ENCODE data around the gene SMCO2.

The SMCO2 gene

GRCh38 chr12:27447761-27448160, 1.2 kb downstream of the SMCO2 start:
- Histone ChIP-seq H3K36me3 (no peaks in the 10 kb centered on the region), H3K27ac (no peak overlapping the region), H3K9ac (no peak overlapping the region), H3K4me3 (no peak overlapping the region), H3K4me1 (peaks cover 0 to 21% (median 2%) of the 10 kb centered on the region in 10 experiments; a peak in 9 of 20 replicates), H3K9me3 (replicated peaks in 1 of 11) (peaks cover 15 to 21% (median 19%) of the 10 kb centered on the region in 11 experiments), H4K20me1 (no peaks in the 10 kb centered on the region), H3K4me2 (no peak overlapping the region; a peak in 1 of 22 replicates), H3K27me3 (no peaks in the 10 kb centered on the region)
- TF ChIP-seq Cebpa-rat (IDR thresholded peaks at IDR 0.05): no peak

GRCh38 chr12:27449026-27449425, 2.5 kb downstream of the SMCO2 start:
- Histone ChIP-seq H3K4me3 (no peak overlapping the region), H3K4me2 (no peak overlapping the region), H3K9ac (no peak overlapping the region), H3K27me3 (no peaks in the 10 kb centered on the region), H3K27ac (no peak overlapping the region), H3K9me3 (replicated peaks in 1 of 11) (peaks cover 15 to 21% (median 19%) of the 10 kb centered on the region in 11 experiments), H4K20me1 (no peaks in the 10 kb centered on the region), H3K36me3 (no peaks in the 10 kb centered on the region), H3K4me1 (peaks cover 0 to 21% (median 2%) of the 10 kb centered on the region in 10 experiments; a peak in 10 of 20 replicates)
- no peak for TF ChIP-seq Cebpa-rat (IDR thresholded peaks at IDR 0.05)

GRCh38 chr12:27449893-27450534, 3.5 kb downstream of the SMCO2 start:
- no peaks in the 10 kb centered on the region for H3K36me3 ChIP-seq
- no peak overlapping the region for H3K9ac ChIP-seq
- no peak for TF ChIP-seq Cebpa-rat (IDR thresholded peaks at IDR 0.05)
- peaks cover 15 to 22% (median 19%) of the 10 kb centered on the region in 11 experiments for H3K9me3 ChIP-seq (replicated peaks in 1 of 11)
- H3K4me1 ChIP-seq: peaks cover 0 to 21% (median 2%) of the 10 kb centered on the region in 10 experiments; a peak in 10 of 20 replicates
- H4K20me1 ChIP-seq: no peaks in the 10 kb centered on the region
- H3K27ac ChIP-seq: no peak overlapping the region
- no peaks in the 10 kb centered on the region for H3K27me3 ChIP-seq
- H3K4me3 ChIP-seq: no peak overlapping the region
- H3K4me2 ChIP-seq: no peak overlapping the region

- H3K27me3 ChIP-seq: no peaks in the 10 kb centered on the region
- peaks cover 0 to 16% (median 0%) of the 10 kb centered on the region in 10 experiments; a peak in 8 of 20 replicates for H3K4me1 ChIP-seq
- no peak for TF ChIP-seq Cebpa-rat (IDR thresholded peaks at IDR 0.05)
- no peak overlapping the region for H3K4me3 ChIP-seq
- H3K9me3 ChIP-seq (replicated peaks in 1 of 11): peaks cover 6 to 15% (median 10%) of the 10 kb centered on the region in 11 experiments
- peak overlapping the region in 3 of 11 experiments; percentile 16 to 41 (median 20); a peak in 4 of 22 replicates for H3K4me2 ChIP-seq
- no peak overlapping the region for H3K27ac ChIP-seq
- H3K36me3 ChIP-seq: no peaks in the 10 kb centered on the region
- no peak overlapping the region for H3K9ac ChIP-seq
- H4K20me1 ChIP-seq: no peaks in the 10 kb centered on the region
Measured at GRCh38 chr12:27451036-27451825, 4.7 kb downstream of the SMCO2 start.

- Histone ChIP-seq H3K27ac (no peak overlapping the region), H3K4me1 (peaks cover 0 to 9% (median 0%) of the 10 kb centered on the region in 10 experiments; a peak in 7 of 20 replicates), H3K4me2 (no peak overlapping the region), H3K4me3 (no peak overlapping the region), H3K27me3 (no peaks in the 10 kb centered on the region), H4K20me1 (no peaks in the 10 kb centered on the region), H3K9ac (no peak overlapping the region), H3K9me3 (replicated peaks in 1 of 11) (peaks cover 0 to 4% (median 0%) of the 10 kb centered on the region in 11 experiments; a peak in 1 of 22 replicates), H3K36me3 (no peaks in the 10 kb centered on the region)
- TF ChIP-seq Cebpa-rat (IDR thresholded peaks at IDR 0.05): no peak
Measured at GRCh38 chr12:27453421-27453820, 6.9 kb downstream of the SMCO2 start.

GRCh38 chr12:27455589-27455988, 9.1 kb downstream of the SMCO2 start:
- no peaks in the 10 kb centered on the region for H3K27me3 ChIP-seq
- no peaks in the 10 kb centered on the region for H3K36me3 ChIP-seq
- no peak overlapping the region for H3K27ac ChIP-seq
- H4K20me1 ChIP-seq: no peaks in the 10 kb centered on the region
- H3K9ac ChIP-seq: no peak overlapping the region
- H3K4me2 ChIP-seq: no peak overlapping the region
- peaks cover 11 to 22% (median 15%) of the 10 kb centered on the region in 10 experiments for H3K4me1 ChIP-seq
- H3K4me3 ChIP-seq: no peak overlapping the region
- TF ChIP-seq Cebpa-rat (IDR thresholded peaks at IDR 0.05): no peak
- H3K9me3 ChIP-seq (replicated peaks in 1 of 11): peaks cover 0 to 4% (median 0%) of the 10 kb centered on the region in 11 experiments; a peak in 1 of 22 replicates

GRCh38 chr12:27456618-27457017, 10.1 kb downstream of the SMCO2 start:
- Histone ChIP-seq H3K4me2 (no peak overlapping the region), H3K9me3 (replicated peaks in 1 of 11) (peaks cover 0 to 4% (median 0%) of the 10 kb centered on the region in 11 experiments; a peak in 1 of 22 replicates), H3K27ac (no peak overlapping the region), H3K27me3 (peaks cover 0 to under 1% (median 0%) of the 10 kb centered on the region in 11 experiments; a peak in 2 of 22 replicates), H3K4me3 (no peak overlapping the region), H3K9ac (no peak overlapping the region), H3K36me3 (no peaks in the 10 kb centered on the region), H4K20me1 (no peaks in the 10 kb centered on the region), H3K4me1 (peaks cover 22 to 26% (median 24%) of the 10 kb centered on the region in 10 experiments)
- no peak for TF ChIP-seq Cebpa-rat (IDR thresholded peaks at IDR 0.05)

GRCh38 chr12:27460471-27460978, 14.0 kb downstream of the SMCO2 start:
- H3K27ac ChIP-seq: peak overlapping the region in 3 of 11 experiments; percentile 39 to 47 (median 44); a peak in 3 of 22 replicates
- H3K9me3 ChIP-seq (replicated peaks in 1 of 11): peaks cover 0 to 7% (median 0%) of the 10 kb centered on the region in 11 experiments; a peak in 1 of 22 replicates
- H4K20me1 ChIP-seq: no peaks in the 10 kb centered on the region
- peak in 1 of 11 experiments; percentile 30; a peak in 1 of 22 replicates for TF ChIP-seq Cebpa-rat (IDR thresholded peaks at IDR 0.05)
- peak overlapping the region in 3 of 11 experiments; percentile 19 to 55 (median 29); a peak in 3 of 22 replicates for H3K9ac ChIP-seq
- H3K4me3 ChIP-seq: peak overlapping the region in 7 of 10 experiments; percentile 21 to 54 (median 40); a peak in 10 of 20 replicates
- peak overlapping the region; percentile 74 to 97 (median 84) for H3K4me2 ChIP-seq
- H3K27me3 ChIP-seq: peaks cover 0 to 19% (median 0%) of the 10 kb centered on the region in 11 experiments; a peak in 6 of 22 replicates
- H3K4me1 ChIP-seq: peaks cover 43 to 55% (median 52%) of the 10 kb centered on the region in 10 experiments
- H3K36me3 ChIP-seq: no peaks in the 10 kb centered on the region
